Motor neuron (in vitro differentiated cells): ENCODE measurements around the gene ATP1A2. TPM values are rescaled to one million over a fixed set of nuclear protein-coding genes. Genes with fewer than 3 reads are reported as not detected.

Source experiments
- ATAC-seq, 8 experiments: fragments of 200-7000 bp; cut with Tn5 transposase; replicated peaks in 6 of 8; 2 replicates each; pipeline ENCODE4 v1.8.0; 2021; ENCODE audit warnings: mild to moderate bottlenecking in 8 of 8, moderate library complexity in 8 of 8
- H3K27ac ChIP-seq, 2 donors: fragments of 250-450 bp; sonication (Bioruptor Pico); 2 replicates each; pipeline ENCODE4 v1.9.0; 2021; ENCODE audit warnings: antibody characterized with exemption in 2 of 2, mild to moderate bottlenecking in 2 of 2, moderate library complexity in 1 of 2
- H3K4me1 ChIP-seq, 2 donors: fragments of 250-450 bp; sonication (Bioruptor Pico); replicated peaks in 1 of 2; 2 replicates each; pipeline ENCODE4 v1.6.1; 2021; ENCODE audit warnings: antibody characterized with exemption in 2 of 2, mild to moderate bottlenecking in 2 of 2, moderate library complexity in 1 of 2
- H3K4me3 ChIP-seq, 5 donors: fragments of 250-450 bp; sonication (Bioruptor Pico); 2 replicates each; pipeline ENCODE4 v1.9.0; 2021; ENCODE audit warnings: antibody characterized with exemption in 5 of 5, mild to moderate bottlenecking in 5 of 5, moderate library complexity in 4 of 5
- WGBS, 10 experiments: fragments of 450-650 bp; shearing (Covaris generic); methylation state at CpG; one replicate each; pipeline ENCODE4 v1.0.0; 2022; 5-methylcytosine and 5-hydroxymethylcytosine counted together
- in situ Hi-C, 9 experiments: fragments of 400-800 bp; cut with MboI; loops; one replicate each; pipeline ENCODE4 v1.15.0; 2021; ENCODE audit warnings: low sequenced_read_pairs in 9 of 9, low pct_unique_long_range_greater_than_20kb in 2 of 9; ENCODE audit not compliant: unreplicated experiment in 9 of 9
- total RNA-seq, 8 experiments: library from RNA; unstranded; fragments of 300-600 nt; gene quantifications; 2 replicates each; pipeline versions ENCODE4 v1.2.3 to v1.2.4, GENCODE V29; 2022

The ATP1A2 gene
- total RNA-seq, 8 experiments from 2014 or later, result 0.54 to 53.5 (median 1.2) TPM

- in situ Hi-C loops, result loop anchor here in 3 of 9 experiments (25.0 kb wide), 3 partner anchors 125 to 275 kb away; partner anchors contain the start of genes IGSF9 (in 2 of the 3), TAGLN2 (in 2 of the 3), NHLH1 (in 1 of the 3) and PEA15 (in 1 of the 3)
- peaks cover 3 to 7% of the 10 kb centered on the region in 2 donors for H3K4me1 ChIP-seq
- no peak for ATAC-seq
- no peak overlapping the region for H3K27ac ChIP-seq
- no peak overlapping the region for H3K4me3 ChIP-seq
- WGBS, 10 experiments, result 20 to 100% (median 90%) methylated on average over 1 to 5 of the region's 12 CpGs; no CpG with 5 or more reads in 3 of the 10 experiments
Measured at GRCh38 chr1:160087118-160087662, 28.4 kb upstream of the ATP1A2 start.

GRCh38 chr1:160089883-160090282, 25.7 kb upstream of the ATP1A2 start:
- H3K27ac ChIP-seq, result no peak overlapping the region
- no peak for ATAC-seq
- WGBS, 10 experiments, result 65 to 100% (median 83%) methylated on average over 1 to 3 of the region's 3 CpGs; no CpG with 5 or more reads in 3 of the 10 experiments
- H3K4me1 ChIP-seq, result peaks cover 3 to 7% of the 10 kb centered on the region in 2 donors
- in situ Hi-C loops, result loop anchor here in 3 of 9 experiments (25.0 kb wide), 3 partner anchors 122 to 272 kb away; partner anchors contain the start of genes IGSF9 (in 2 of the 3), TAGLN2 (in 2 of the 3), NHLH1 (in 1 of the 3) and PEA15 (in 1 of the 3)
- no peak overlapping the region for H3K4me3 ChIP-seq

- ATAC-seq, result peak in 3 of 8 experiments; percentile 28 to 51 (median 49)
- 17 to 100% (median 89%) methylated on average over 1 to 3 of the region's 4 CpGs; no CpG with 5 or more reads in 5 of the 10 experiments for WGBS, 10 experiments
- no peak overlapping the region for H3K27ac ChIP-seq
- peaks cover 8 to 11% of the 10 kb centered on the region in 2 donors for H3K4me1 ChIP-seq
- no peak overlapping the region for H3K4me3 ChIP-seq
- in situ Hi-C loops, result loop anchor here in 3 of 9 experiments (25.0 kb wide), 3 partner anchors 122 to 272 kb away; partner anchors contain the start of genes IGSF9 (in 2 of the 3), TAGLN2 (in 2 of the 3), NHLH1 (in 1 of the 3) and PEA15 (in 1 of the 3)
Measured at GRCh38 chr1:160090760-160091159, 24.8 kb upstream of the ATP1A2 start.

GRCh38 chr1:160091666-160092223, 23.8 kb upstream of the ATP1A2 start:
- ATAC-seq, result no peak
- H3K4me1 ChIP-seq, result peaks cover 15 to 17% of the 10 kb centered on the region in 2 donors
- in situ Hi-C loops, result loop anchor here in 3 of 9 experiments (25.0 kb wide), 3 partner anchors 121 to 271 kb away; partner anchors contain the start of genes IGSF9 (in 2 of the 3), TAGLN2 (in 2 of the 3), NHLH1 (in 1 of the 3) and PEA15 (in 1 of the 3)
- no peak overlapping the region for H3K4me3 ChIP-seq
- H3K27ac ChIP-seq, result no peak overlapping the region
- WGBS, 10 experiments, result 50 to 100% (median 78%) methylated on average over 1 to 4 of the region's 5 CpGs; no CpG with 5 or more reads in 6 of the 10 experiments

GRCh38 chr1:160092366-160093068, 23.0 kb upstream of the ATP1A2 start:
- Histone ChIP-seq H3K4me3 (no peak overlapping the region), H3K4me1 (peaks cover 21 to 24% of the 10 kb centered on the region in 2 donors), H3K27ac (no peak overlapping the region)

GRCh38 chr1:160093069-160093395, 22.5 kb upstream of the ATP1A2 start:
- in situ Hi-C loops, result loop anchor here in 3 of 9 experiments (25.0 kb wide), 3 partner anchors 119 to 269 kb away; partner anchors contain the start of genes IGSF9 (in 2 of the 3), TAGLN2 (in 2 of the 3), NHLH1 (in 1 of the 3) and PEA15 (in 1 of the 3)
- Histone ChIP-seq H3K4me3 (no peak overlapping the region), H3K27ac (no peak overlapping the region), H3K4me1 (peaks cover 25 to 28% of the 10 kb centered on the region in 2 donors)
- WGBS, 10 experiments, result 80 to 96% (median 90%) methylated on average over 1 to 4 of the region's 9 CpGs; no CpG with 5 or more reads in 7 of the 10 experiments
- ATAC-seq, result no peak

More at GRCh38 chr1:160092366-160093068, 23.0 kb upstream of the ATP1A2 start:
- WGBS, 10 experiments, result 62 to 100% (median 89%) methylated on average over 1 to 27 of the region's 32 CpGs; no CpG with 5 or more reads in 3 of the 10 experiments
- in situ Hi-C loops, result loop anchor here in 3 of 9 experiments (25.0 kb wide), 3 partner anchors 120 to 270 kb away; partner anchors contain the start of genes IGSF9 (in 2 of the 3), TAGLN2 (in 2 of the 3), NHLH1 (in 1 of the 3) and PEA15 (in 1 of the 3)
- ATAC-seq, result no peak

GRCh38 chr1:160093624-160094290, 21.8 kb upstream of the ATP1A2 start:
- no peak for ATAC-seq
- H3K27ac ChIP-seq, result no peak overlapping the region
- peaks cover 25 to 28% of the 10 kb centered on the region in 2 donors for H3K4me1 ChIP-seq
- 88 to 100% methylated on average over 6 to 11 of the region's 21 CpGs; no CpG with 5 or more reads in 8 of the 10 experiments for WGBS, 10 experiments
- in situ Hi-C loops, result loop anchor here in 3 of 9 experiments (25.0 kb wide), 3 partner anchors 119 to 269 kb away; partner anchors contain the start of genes IGSF9 (in 2 of the 3), TAGLN2 (in 2 of the 3), NHLH1 (in 1 of the 3) and PEA15 (in 1 of the 3)
- H3K4me3 ChIP-seq, result no peak overlapping the region

GRCh38 chr1:160094291-160094625, 21.3 kb upstream of the ATP1A2 start:
- 78 to 100% (median 90%) methylated on average over 1 to 4 of the region's 4 CpGs; no CpG with 5 or more reads in 5 of the 10 experiments for WGBS, 10 experiments
- H3K27ac ChIP-seq, result no peak overlapping the region
- ATAC-seq, result no peak
- no peak overlapping the region for H3K4me3 ChIP-seq
- in situ Hi-C loops, result loop anchor here in 3 of 9 experiments (25.0 kb wide), 3 partner anchors 118 to 268 kb away; partner anchors contain the start of genes IGSF9 (in 2 of the 3), TAGLN2 (in 2 of the 3), NHLH1 (in 1 of the 3) and PEA15 (in 1 of the 3)
- peaks cover 25 to 31% of the 10 kb centered on the region in 2 donors for H3K4me1 ChIP-seq

GRCh38 chr1:160094806-160095205, 20.8 kb upstream of the ATP1A2 start:
- ATAC-seq, result no peak
- H3K4me3 ChIP-seq, result no peak overlapping the region
- in situ Hi-C loops, result loop anchor here in 3 of 9 experiments (25.0 kb wide), 3 partner anchors 117 to 267 kb away; partner anchors contain the start of genes IGSF9 (in 2 of the 3), TAGLN2 (in 2 of the 3), NHLH1 (in 1 of the 3) and PEA15 (in 1 of the 3)
- peaks cover 25 to 33% of the 10 kb centered on the region in 2 donors for H3K4me1 ChIP-seq
- H3K27ac ChIP-seq, result no peak overlapping the region
- 91 to 100% (median 95%) methylated on average over 4 to 14 of the region's 14 CpGs; no CpG with 5 or more reads in 7 of the 10 experiments for WGBS, 10 experiments

GRCh38 chr1:160095382-160096105, 20.0 kb upstream of the ATP1A2 start:
- in situ Hi-C loops, result loop anchor here in 3 of 9 experiments (25.0 kb wide), 3 partner anchors 117 to 267 kb away; partner anchors contain the start of genes IGSF9 (in 2 of the 3), TAGLN2 (in 2 of the 3), NHLH1 (in 1 of the 3) and PEA15 (in 1 of the 3)
- Histone ChIP-seq H3K4me1 (peaks cover 25 to 33% of the 10 kb centered on the region in 2 donors), H3K27ac (no peak overlapping the region), H3K4me3 (no peak overlapping the region)
- 0 to 100% (median 49%) methylated on average over 1 to 2 of the region's 4 CpGs; no CpG with 5 or more reads in 2 of the 10 experiments for WGBS, 10 experiments
- peak in 7 of 8 experiments; percentile 2 to 34 (median 6) for ATAC-seq
